GM23338 (cell line): Measurements from ENCODE around the gene EFCAB3. TPM values are rescaled to one million over a fixed set of nuclear protein-coding genes. Genes with fewer than 3 reads are reported as not detected.

Experiments used
- ATAC-seq: fragments of 200-7000 bp; cut with Tn5 transposase; 3 replicates; pipeline ENCODE4 v1.9.1; 2020
- DNase-seq: peaks from one replicate; pipeline ENCODE4 v3.0.0-alpha.2; 2015; ENCODE audit warnings: low spot score
- H2AFZ ChIP-seq: fragments of 200-600 bp; sonication (generic); 2 replicates; pipeline ENCODE4 v1.8.0; 2016; ENCODE audit warnings: antibody characterized with exemption, mild to moderate bottlenecking, moderate library complexity
- H3F3A ChIP-seq: fragments of 200-600 bp; sonication (generic); replicated peaks from 2 replicates; pipeline ENCODE4 v1.8.0; 2017; ENCODE audit warnings: antibody characterized with exemption, mixed run types, low read depth
- H3K27ac ChIP-seq: fragments of 200-600 bp; sonication (generic); 2 replicates; pipeline ENCODE4 v1.6.1; 2016; ENCODE audit warnings: low read depth
- H3K27me3 ChIP-seq: fragments of 200-600 bp; sonication (generic); 2 replicates; pipeline ENCODE4 v1.8.0; 2016; ENCODE audit warnings: mild to moderate bottlenecking, mixed run types, moderate library complexity; ENCODE audit not compliant: insufficient read depth
- H3K36me3 ChIP-seq: fragments of 200-600 bp; sonication (generic); 2 replicates; pipeline ENCODE4 v1.8.0; 2016; ENCODE audit warnings: mild to moderate bottlenecking; ENCODE audit not compliant: insufficient read depth
- H3K4me1 ChIP-seq: fragments of 200-600 bp; sonication (generic); 2 replicates; pipeline ENCODE4 v1.8.0; 2016; ENCODE audit warnings: mild to moderate bottlenecking, moderate library complexity; ENCODE audit not compliant: insufficient read depth
- H3K4me2 ChIP-seq: fragments of 200-600 bp; sonication (generic); 2 replicates; pipeline ENCODE4 v1.7.1; 2017; ENCODE audit warnings: mixed run types
- H3K4me3 ChIP-seq: fragments of 200-600 bp; sonication (generic); 2 replicates; pipeline ENCODE4 v1.6.1; 2016; ENCODE audit warnings: mixed run types
- H3K79me2 ChIP-seq: fragments of 200-600 bp; sonication (generic); replicated peaks from 2 replicates; pipeline ENCODE4 v1.8.0; 2017; ENCODE audit warnings: mild to moderate bottlenecking; ENCODE audit not compliant: insufficient read depth
- H3K9me2 ChIP-seq: fragments of 200-600 bp; sonication (generic); 2 replicates; pipeline ENCODE4 v1.8.0; 2017; ENCODE audit not compliant: insufficient read depth
- H4K20me1 ChIP-seq: fragments of 200-600 bp; sonication (generic); replicated peaks from 2 replicates; pipeline ENCODE4 v1.8.0; 2017; ENCODE audit warnings: mild to moderate bottlenecking; ENCODE audit not compliant: insufficient read depth
- H3K27ac Mint-ChIP-seq: 2 replicates; pipeline ENCODE4 v1.8.0; 2020; ENCODE audit warnings: inconsistent platforms, mild to moderate bottlenecking, moderate library complexity, mixed read lengths
- H3K27me3 Mint-ChIP-seq: 3 replicates; pipeline ENCODE4 v1.8.0; 2022; ENCODE audit warnings: low read depth, mild to moderate bottlenecking, moderate library complexity, mixed read lengths, inconsistent platforms; ENCODE audit not compliant: insufficient read depth, poor library complexity
- H3K36me3 Mint-ChIP-seq: 3 replicates; pipeline ENCODE4 v1.8.0; 2021; ENCODE audit warnings: low read depth, mild to moderate bottlenecking, inconsistent platforms, moderate library complexity, mixed read lengths
- H3K4me1 Mint-ChIP-seq: 3 replicates; pipeline ENCODE4 v1.8.0; 2020; ENCODE audit warnings: mild to moderate bottlenecking, inconsistent platforms, mixed read lengths
- H3K4me3 Mint-ChIP-seq: 3 replicates; pipeline ENCODE4 v1.8.0; 2021; ENCODE audit warnings: moderate library complexity, mild to moderate bottlenecking, inconsistent platforms, mixed read lengths
- H3K9me3 Mint-ChIP-seq: 3 replicates; pipeline ENCODE4 v1.8.0; 2020; ENCODE audit warnings: moderate library complexity, mild to moderate bottlenecking, inconsistent platforms, mixed read lengths
- CREB1 ChIP-seq: fragments of 250-450 bp; sonication (Bioruptor Pico); IDR thresholded peaks from 2 replicates; pipeline ENCODE4 v1.5.0; 2020; ENCODE audit warnings: low read depth, mild to moderate bottlenecking, moderate library complexity
- CTCF ChIP-seq, 2 experiments: fragments of 200-600 bp in 1 of 2; sonication (generic) in 1 of 2; conservative IDR thresholded peaks; 2 replicates each; pipeline versions ENCODE4 v1.5.1 to v1.6.1; 2016 to 2017; ENCODE audit warnings: antibody characterized with exemption in 2 of 2, low read depth in 2 of 2, mild to moderate bottlenecking in 2 of 2, moderate library complexity in 1 of 2
- ETS1 ChIP-seq: IDR thresholded peaks from 2 replicates; pipeline ENCODE4 v1.6.1; 2016; ENCODE audit warnings: antibody characterized with exemption
- EZH2 ChIP-seq: fragments of 200-600 bp; sonication (generic); IDR thresholded peaks from one replicate; pipeline ENCODE4 v1.8.0; 2017; ENCODE audit warnings: antibody characterized with exemption, mild to moderate bottlenecking, low read depth; ENCODE audit not compliant: unreplicated experiment
- EZH2phosphoT487 ChIP-seq: fragments of 200-600 bp; sonication (generic); IDR thresholded peaks from one replicate; pipeline ENCODE4 v1.8.1; 2018; ENCODE audit warnings: antibody characterized with exemption; ENCODE audit not compliant: unreplicated experiment
- JUNB ChIP-seq: IDR thresholded peaks from one replicate; pipeline ENCODE4 v1.6.1; 2016; ENCODE audit warnings: antibody characterized with exemption; ENCODE audit not compliant: unreplicated experiment
- NANOG ChIP-seq: IDR thresholded peaks from 2 replicates; pipeline ENCODE4 v1.6.1; 2016; ENCODE audit warnings: antibody characterized with exemption, borderline replicate concordance
- POLR2AphosphoS5 ChIP-seq: IDR thresholded peaks from 2 replicates; pipeline ENCODE4 v1.6.1; 2016; ENCODE audit warnings: antibody characterized with exemption, low read depth
- REST ChIP-seq: IDR thresholded peaks from one replicate; pipeline ENCODE4 v1.6.1; 2018; ENCODE audit warnings: antibody characterized with exemption; ENCODE audit not compliant: unreplicated experiment
- STAT1 ChIP-seq: IDR thresholded peaks from one replicate; pipeline ENCODE4 v1.6.1; 2016; ENCODE audit warnings: antibody characterized with exemption; ENCODE audit not compliant: unreplicated experiment
- ZNF114 ChIP-seq: fragments of 250-450 bp; sonication (Bioruptor Pico); IDR thresholded peaks from 2 replicates; pipeline ENCODE4 v1.5.0; 2020; ENCODE audit warnings: mild to moderate bottlenecking, moderate library complexity
- ZNF331 ChIP-seq: fragments of 250-450 bp; sonication (Bioruptor Pico); IDR thresholded peaks from 2 replicates; pipeline ENCODE4 v1.5.0; 2020; ENCODE audit warnings: low read depth, mild to moderate bottlenecking, moderate library complexity
- ZNF462 ChIP-seq: fragments of 250-450 bp; sonication (Bioruptor Pico); IDR thresholded peaks from 2 replicates; pipeline ENCODE4 v1.5.0; 2020; ENCODE audit warnings: mild to moderate bottlenecking, moderate library complexity
- polyA plus RNA-seq: library from polyadenylated mRNA; unstranded; fragments of >200 nt; fragmentation: Nextera tagmentation; extraction: Ambion mirVana; gene quantifications from 2 replicates; pipeline ENCODE4 v1.2.1, GENCODE V29; 2016
- total RNA-seq: library from RNA; depleted of rRNA; stranded (reverse); fragments of >200 nt; shearing (Covaris generic); gene quantifications from 2 replicates; pipeline ENCODE4 v1.2.3, GENCODE V29; 2014

EFCAB3 gene
- total and polyA plus RNA-seq, 2 experiments from 2014 or later, result not detected

- H3K4me1 Mint-ChIP-seq, result peaks cover 13% of the 10 kb centered on the region; the same call in 2 of the 3 replicates
- TF ChIP-seq CTCF (conservative IDR thresholded peaks at IDR 0.05; ENCODE audit: low read depth in 2 of 2), result no peak
- no peak for TF ChIP-seq ETS1
- TF ChIP-seq JUNB, result no peak
- TF ChIP-seq ZNF462 (CRISPR knock-in tag), result no peak
- no peak for TF ChIP-seq REST
- no peak for TF ChIP-seq POLR2AphosphoS5
- no peak for TF ChIP-seq ZNF114 (CRISPR knock-in tag)
- no peak for TF ChIP-seq EZH2phosphoT487
- no peak for TF ChIP-seq EZH2
- no peak for TF ChIP-seq ZNF331 (CRISPR knock-in tag)
- no peak for TF ChIP-seq NANOG
- TF ChIP-seq STAT1, result no peak
- no peak for TF ChIP-seq CREB1
- H3K4me3 Mint-ChIP-seq, result no peak overlapping the region
- DNase-seq, result no peak
- ATAC-seq, result no peak
- Histone ChIP-seq H3K36me3 (no peaks in the 10 kb centered on the region), H3K9me2 (peaks cover 6% of the 10 kb centered on the region; the same call in 1 of the 2 replicates), H3K4me1 (peaks cover 11% of the 10 kb centered on the region), H3K4me3 (no peak overlapping the region), H3K4me2 (no peak overlapping the region), H3K27me3 (no peaks in the 10 kb centered on the region), H3F3A (no peaks in the 10 kb centered on the region), H2AFZ (peak overlapping the region; percentile 72; the same call in 1 of the 2 replicates), H3K27ac (no peak overlapping the region), H3K79me2 (no peaks in the 10 kb centered on the region), H4K20me1 (no peaks in the 10 kb centered on the region)
- no peak overlapping the region for H3K27ac Mint-ChIP-seq
- no peaks in the 10 kb centered on the region; the same call in 2 of the 3 replicates for H3K9me3 Mint-ChIP-seq
- H3K36me3 Mint-ChIP-seq, result no peaks in the 10 kb centered on the region
- H3K27me3 Mint-ChIP-seq, result peaks cover 2% of the 10 kb centered on the region
These were observed 25.1 kb downstream of the EFCAB3 start for GRCh38 chr17:62405451-62405850.
